ENCODE measurements around the gene KIF5C.

KIF5C gene

GRCh38 chr2:148996805-148997204 is 121.8 kb downstream of the KIF5C start:
- DNase-seq = no peak

DNA sequence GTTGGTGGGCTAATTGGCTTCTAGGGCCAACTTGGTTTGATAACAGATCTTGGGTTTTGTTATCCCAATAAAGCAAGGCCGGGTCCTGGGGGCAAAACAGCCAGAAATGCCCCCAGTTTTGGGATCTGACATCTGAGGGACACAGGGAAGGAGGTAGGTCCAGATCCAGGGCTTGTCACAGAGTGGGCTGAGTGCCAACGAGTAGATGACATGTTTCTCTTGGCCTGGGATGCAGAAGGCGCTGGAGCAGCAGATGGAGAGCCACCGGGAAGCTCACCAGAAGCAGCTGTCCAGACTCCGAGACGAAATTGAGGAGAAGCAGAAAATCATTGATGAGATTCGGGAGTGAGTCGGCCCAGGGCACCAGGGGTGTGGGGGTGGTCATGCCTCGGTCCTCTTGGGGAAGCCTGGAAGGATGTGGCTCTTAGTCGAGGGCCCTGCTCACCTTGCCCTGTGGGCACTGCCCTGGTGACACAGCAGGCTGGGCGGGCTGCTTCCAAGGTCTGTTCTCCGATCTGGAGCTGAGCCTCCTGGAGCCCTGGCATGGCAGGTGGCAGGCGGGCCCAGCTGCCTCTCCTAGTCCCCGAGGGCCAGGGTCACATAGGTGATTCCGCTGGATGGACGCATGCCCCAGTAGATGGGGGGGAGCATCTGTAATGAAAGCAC is 123.3 kb downstream of the KIF5C start:
- no peak for DNase-seq

- DNase-seq = no peak
These were observed 123.8 kb downstream of the KIF5C start for GRCh38 chr2:148998831-148999200.

DNA sequence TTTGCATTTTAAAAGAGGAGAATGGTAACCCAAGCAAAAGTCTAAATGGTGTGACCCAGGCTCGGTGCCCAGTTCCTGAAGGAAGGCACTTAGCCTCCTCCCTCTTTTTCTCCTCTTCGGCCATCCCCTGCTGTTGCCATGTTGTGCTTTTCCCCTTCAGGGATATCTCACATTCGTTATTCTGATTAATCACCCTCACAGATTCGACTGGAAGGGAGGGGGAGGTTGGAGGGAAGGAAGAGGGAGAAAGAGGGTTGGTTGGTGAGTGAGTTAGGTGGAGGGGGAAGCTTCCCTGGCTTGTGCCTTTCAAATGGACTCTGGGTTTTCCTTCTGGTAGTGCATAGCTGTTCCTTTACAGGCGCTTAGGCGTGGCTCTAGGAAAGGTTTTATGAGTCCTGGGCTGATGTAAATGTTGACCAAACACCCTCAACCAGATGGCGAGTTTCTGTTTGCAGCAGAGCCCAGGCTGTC is 124.5 kb downstream of the KIF5C start:
- no peak for DNase-seq

DNA sequence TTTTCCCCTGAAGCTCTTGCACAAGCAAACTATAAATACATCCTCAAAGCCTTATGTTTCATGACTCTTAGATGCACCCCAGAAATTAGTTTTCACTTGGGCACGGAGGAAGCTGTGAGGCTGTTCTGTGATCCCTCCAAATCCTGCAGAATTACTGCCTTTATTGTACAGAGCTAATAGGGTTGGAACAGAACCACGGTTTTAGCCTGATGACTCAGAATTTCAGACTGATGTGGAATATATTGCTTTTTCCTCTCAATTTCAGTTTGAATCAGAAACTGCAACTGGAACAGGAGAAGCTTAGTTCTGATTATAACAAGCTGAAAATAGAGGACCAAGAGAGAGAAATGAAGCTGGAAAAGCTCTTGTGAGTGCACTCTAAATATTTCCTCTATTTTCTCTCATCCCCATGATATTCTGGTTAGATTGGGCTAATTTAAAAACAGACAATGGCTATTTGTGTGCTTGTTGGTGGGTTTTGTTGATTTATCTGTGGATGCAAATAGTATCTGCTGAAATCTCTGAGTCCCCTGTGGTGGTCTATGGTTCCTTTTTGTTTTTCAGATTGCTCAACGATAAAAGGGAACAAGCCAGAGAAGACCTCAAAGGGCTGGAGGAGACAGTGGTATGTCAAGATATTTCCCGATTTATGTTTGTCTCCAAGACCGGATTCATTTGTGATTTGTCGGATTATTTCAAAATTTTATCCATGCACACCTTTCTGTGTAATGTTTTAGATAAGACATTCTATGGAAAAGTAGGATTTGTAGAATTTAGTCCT is 125.3 kb downstream of the KIF5C start:
- no peak for DNase-seq

- DNase-seq = no peak
These were observed 126.5 kb downstream of the KIF5C start for GRCh38 chr2:149001496-149001895.

DNA sequence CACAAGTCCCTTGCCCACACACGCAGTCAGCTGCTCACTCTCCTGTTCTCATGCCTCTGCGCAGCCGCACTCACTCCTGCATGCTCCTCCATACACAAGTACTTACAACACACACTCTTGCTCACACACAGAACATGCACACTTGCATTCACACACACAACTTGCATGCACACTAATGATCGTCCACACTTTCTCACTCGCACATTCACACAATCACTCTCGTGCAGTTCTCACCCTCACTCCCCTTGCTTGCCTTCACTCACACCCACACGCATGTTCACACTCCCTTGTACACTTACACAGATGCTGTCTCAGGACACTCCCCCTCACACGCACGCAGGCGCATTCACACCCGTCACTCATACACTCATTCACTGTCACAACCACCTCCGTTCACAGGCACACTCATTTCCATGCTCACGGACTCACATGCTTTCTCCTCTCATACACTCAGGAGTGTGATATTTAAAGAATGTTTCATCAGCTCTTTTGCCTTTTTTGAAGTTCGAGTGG is 127.4 kb downstream of the KIF5C start:
- DNase-seq = no peak

DNA sequence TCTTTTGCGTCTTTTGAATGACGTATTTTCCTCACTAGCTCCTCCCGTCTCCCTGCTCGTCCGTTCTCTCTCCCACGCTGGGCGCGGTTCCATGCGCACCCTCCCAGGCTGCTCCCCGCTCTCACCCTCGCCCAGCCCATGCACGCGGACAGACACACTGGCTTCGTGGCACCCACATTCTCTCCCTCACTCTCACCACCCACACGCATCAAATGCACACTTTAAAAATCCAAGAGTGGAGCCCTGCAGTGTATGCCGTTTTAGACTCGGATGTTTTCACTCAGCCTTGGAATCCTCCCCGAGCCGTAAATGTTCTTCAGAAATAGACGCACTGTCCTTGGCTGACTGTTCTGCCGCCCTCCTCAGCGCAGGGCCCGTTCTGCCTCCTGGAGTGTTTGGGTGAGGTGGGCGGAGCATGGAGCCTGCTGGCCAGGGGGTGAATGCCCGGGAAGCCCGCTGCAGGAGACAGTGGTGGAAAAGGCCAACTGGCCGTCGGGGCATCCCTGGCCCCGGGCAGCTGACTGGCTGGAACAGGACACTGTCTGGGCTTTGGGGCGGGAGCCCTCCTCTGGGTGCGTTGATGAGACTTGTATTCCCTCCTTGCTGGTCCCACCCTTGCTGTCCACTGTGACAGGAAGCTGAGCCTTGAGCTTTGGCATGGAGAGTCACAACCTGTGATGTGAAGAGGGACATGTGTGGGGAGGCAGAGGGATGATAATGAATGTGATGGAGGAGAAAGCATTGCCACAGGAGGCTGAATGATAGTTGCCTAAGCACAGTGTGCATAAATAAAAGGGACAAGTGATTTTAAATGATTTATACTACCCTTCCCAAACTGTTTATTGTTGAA is 128.1 kb downstream of the KIF5C start:
- DNase-seq = no peak

- DNase-seq = no peak
These were observed 129.8 kb downstream of the KIF5C start for GRCh38 chr2:149004836-149005235.

DNA sequence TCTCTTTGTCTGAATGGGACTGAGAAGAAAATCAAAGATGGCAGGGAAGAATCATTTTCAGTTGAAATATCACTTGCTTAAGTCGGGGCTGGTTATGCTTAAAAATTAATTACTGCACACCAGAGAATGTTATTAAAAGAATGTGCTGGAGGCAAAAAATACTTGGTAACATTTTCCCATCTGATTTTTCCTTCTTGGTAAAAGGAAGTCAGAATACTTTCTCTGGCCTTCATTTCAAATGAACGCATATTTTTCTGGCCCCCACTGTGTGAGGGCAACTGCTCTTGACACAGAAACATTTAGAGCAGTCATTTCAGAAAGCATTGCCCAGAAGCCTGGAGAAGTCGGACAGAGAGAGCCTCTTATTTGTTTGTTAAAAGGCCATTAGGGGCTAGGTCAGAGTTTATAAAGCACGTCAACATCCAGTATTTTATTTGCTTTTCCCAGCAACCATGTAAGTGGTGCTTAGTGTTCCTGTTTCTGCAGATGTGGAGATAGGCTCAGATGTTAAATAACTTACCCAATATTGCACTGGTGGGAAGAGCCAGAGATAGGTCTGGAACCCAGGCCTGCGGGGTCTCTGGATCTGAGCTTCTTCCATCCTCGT is 130.5 kb downstream of the KIF5C start:
- no peak for DNase-seq

DNA sequence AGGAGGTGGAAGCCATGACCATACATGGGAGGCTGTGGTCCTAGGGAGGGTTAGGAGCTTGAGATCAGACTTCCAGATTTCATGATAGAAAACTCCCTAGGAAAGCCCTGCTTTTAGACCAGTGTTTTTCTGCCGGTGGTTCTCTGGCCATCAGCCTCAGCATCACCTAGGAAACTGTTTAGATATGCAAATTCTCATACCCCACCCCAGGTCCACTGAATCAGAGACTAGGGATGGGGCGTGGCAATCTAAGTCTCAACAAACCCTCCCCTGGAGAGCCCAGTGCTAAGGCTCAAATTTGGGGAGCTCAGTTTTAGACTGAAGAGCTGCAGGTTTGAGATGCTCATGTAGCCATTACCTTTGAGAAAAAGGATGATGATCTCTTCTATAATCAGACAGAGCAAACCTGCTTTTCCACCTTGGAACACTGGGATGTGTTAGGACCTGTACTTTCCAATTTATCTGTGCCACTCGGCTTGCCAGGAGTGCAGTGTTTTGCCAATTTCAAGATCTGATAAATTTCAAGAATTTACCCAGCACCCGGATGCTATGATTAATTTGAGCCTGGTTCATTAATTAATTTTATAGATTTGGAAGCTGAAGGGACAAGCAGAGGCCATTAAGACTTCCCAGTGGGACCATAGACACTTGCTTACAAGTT is 132.0 kb downstream of the KIF5C start:
- no peak for DNase-seq

DNA sequence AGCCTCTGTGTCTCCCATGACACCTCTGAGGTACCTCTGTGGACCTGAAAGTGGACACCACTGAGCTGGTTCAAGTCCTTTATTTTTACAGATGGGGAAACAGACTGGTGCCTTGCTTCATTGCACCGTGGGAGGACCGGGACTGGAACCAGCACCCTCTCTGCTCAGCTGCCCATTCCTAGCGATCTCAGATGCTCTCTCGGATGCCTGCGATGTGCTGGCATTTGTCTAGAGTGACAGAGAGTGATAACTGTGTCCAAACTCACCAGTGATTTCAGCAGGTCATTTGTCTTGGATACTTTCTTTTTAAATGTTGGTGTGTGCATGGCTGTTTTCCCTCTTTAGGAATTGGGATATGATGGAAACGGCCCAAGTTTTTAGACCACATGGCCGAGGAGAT is 133.4 kb downstream of the KIF5C start:
- DNase-seq = no peak

DNA sequence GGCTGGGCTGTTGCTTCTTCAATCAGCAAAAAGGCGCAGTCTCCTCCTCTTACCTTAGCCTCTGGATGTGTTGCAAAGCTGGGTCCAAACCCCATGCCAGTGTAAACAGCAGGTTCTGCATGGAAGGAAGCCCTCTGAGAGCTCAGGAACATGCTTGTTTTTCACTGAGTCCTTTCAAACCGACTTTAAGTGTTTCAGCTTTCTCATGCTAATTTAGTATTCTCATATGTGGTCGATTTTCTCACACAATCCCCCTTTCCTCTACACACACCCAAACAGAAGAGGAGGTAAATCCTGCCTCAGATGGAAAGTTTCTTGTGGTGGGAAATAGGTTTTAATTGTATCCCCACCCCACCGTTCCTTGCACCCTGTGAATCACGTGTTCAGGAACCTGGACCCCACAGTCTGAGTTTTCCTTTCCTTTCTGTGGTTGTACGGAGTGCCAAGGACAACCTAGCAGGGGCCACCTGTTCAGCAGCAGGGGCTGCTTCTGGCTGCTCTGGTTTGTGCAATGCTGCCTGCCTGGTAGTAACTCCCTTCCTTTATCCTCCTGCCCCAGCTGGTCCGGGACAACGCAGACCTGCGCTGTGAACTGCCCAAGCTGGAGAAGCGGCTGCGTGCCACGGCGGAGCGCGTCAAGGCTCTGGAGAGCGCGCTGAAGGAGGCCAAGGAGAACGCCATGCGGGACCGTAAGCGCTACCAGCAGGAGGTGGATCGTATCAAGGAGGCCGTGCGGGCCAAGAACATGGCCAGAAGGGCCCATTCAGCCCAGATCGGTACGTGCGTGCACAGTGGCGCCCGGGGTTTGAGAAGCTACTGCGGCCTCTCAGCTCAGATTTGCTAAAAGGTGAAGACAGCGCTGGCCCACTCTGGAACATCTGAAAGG is 134.8 kb downstream of the KIF5C start:
- DNase-seq = no peak

GRCh38 chr2:149012545-149012944 is 137.5 kb downstream of the KIF5C start:
- DNase-seq = no peak

DNA sequence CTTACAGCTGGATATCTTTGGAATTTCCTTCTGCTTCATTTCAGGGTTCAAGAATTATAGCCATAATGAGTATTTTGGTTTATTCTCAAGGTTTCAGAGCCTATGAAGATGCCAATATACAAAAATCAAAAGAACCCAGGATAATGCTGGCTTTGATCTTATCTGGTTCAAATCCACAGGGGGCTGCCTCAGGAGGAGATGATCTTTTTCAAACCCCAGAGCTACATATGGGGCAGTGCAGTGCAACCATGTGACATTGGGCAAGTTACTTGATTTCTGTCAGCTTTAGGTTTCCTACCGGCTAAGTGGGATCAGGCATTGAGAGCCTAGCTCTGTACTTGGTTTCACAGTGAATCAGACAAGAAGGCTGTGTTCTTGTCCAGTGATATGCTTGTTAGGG is 140.5 kb downstream of the KIF5C start:
- DNase-seq = no peak

- DNase-seq = no peak
These were observed 141.0 kb downstream of the KIF5C start for GRCh38 chr2:149015926-149016563.

DNA sequence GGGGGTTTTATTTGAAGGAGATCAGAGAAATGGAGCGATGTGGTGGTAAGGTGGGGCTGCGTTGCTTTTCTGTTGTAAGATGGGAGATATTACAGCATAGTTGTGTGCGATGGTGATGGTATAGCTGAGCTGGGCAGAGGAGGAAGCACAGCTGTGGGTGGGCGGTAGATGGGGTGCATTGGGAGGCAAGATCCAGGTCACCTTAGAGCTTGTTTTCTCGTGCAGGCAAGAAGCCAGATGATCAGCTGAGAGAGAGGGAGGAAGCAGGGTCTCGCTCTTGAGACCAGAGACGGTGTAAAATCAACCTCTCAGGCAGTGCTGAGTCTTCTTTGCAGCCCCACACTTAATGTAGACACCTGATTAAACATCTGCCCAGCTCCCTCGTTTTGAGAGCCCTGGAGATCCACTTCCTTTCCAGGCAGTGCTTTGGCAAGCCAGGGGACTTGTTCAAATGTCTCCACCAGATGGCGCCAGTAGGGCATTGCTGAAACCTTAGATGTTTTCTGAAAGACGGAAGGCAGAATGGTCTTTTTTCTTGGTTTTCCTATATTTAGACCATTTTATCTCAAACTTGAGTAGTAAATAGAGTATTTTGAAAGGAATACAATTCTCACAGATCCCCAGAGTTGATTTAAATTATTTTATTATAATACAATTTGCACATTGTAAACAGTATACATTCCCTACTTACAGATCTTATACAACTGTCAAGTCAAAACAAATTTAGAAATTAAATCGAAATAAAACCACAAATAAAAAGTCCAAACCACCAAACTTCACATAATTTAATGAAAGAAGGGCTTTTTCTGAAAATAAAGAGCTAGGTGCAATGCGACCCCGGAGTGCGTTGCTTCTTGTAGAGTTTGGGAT is 142.3 kb downstream of the KIF5C start:
- DNase-seq = peak; percentile 67

DNA sequence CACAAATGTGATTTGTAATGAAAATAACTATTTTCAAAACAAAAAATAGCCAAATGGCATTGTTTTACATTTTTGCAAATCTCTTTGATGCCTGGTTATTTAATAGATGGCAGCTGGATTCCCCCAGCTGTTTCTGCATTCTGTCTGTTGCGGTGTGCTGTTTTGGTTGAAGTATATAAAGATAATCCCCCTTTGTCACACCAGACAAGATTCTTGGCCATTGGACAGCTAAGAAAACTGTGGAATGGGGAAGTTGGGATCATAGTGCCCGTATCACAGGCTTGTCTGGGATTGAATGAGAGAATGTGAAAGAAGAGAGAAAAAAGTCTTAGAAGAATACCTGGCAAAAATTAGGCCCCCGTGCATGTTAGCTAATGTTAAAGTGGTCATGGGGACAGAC is 144.0 kb downstream of the KIF5C start:
- no peak for DNase-seq

DNA sequence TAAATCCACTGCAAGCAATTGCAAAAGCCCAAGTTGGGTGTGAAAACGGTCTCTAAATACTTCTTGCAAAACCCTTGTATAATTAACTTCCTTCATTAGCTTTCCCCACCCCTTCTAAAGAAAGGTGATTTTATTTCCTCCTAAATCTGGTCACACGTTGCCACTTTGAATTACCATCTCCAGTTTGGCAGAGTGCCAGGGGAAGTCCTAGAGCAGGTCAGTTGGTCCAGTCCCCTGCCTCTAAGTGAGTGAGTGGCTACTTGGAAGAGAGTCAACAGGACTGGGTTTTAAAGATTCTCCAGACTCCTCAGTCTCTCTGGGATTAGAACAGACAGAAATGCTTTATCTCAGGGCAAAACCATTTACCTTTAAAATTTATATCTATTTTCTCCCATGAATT is 144.7 kb downstream of the KIF5C start:
- no peak for DNase-seq

- no peak for DNase-seq
These were observed 145.4 kb downstream of the KIF5C start for GRCh38 chr2:149020432-149020851.
